Loucy (cell line): ENCODE data around the gene LGR5.

Source experiments
- H2AFZ ChIP-seq: fragments of 200-600 bp; sonication (generic); 2 replicates; pipeline ENCODE4 v1.6.0; 2016; ENCODE audit warnings: antibody characterized with exemption, mild to moderate bottlenecking, low read length, moderate library complexity
- H3F3A ChIP-seq: fragments of 200-600 bp; 2 replicates; pipeline ENCODE4 v1.6.0; 2016; ENCODE audit warnings: antibody characterized with exemption, low read depth, mild to moderate bottlenecking
- H3K27me3 ChIP-seq: fragments of 200-600 bp; sonication (generic); 2 replicates; pipeline ENCODE4 v1.6.1; 2014; ENCODE audit warnings: low read length, mild to moderate bottlenecking; ENCODE audit not compliant: insufficient read depth, poor library complexity, severe bottlenecking
- H3K36me3 ChIP-seq: fragments of 200-600 bp; sonication (generic); 2 replicates; pipeline ENCODE4 v1.6.1; 2016; ENCODE audit warnings: low read length; ENCODE audit not compliant: insufficient read depth
- H3K4me1 ChIP-seq: fragments of 200-600 bp; sonication (generic); 2 replicates; pipeline ENCODE4 v1.5.1; 2014; ENCODE audit warnings: low read length, mild to moderate bottlenecking; ENCODE audit not compliant: insufficient read depth, poor library complexity, severe bottlenecking
- H3K4me2 ChIP-seq: fragments of 200-600 bp; sonication (generic); 2 replicates; pipeline ENCODE4 v1.6.0; 2014; ENCODE audit warnings: antibody characterized with exemption, low read length, low read depth, mild to moderate bottlenecking; ENCODE audit not compliant: poor library complexity, severe bottlenecking
- H3K4me3 ChIP-seq: fragments of 200-600 bp; sonication (generic); 2 replicates; pipeline ENCODE4 v1.5.1; 2014; ENCODE audit warnings: low read length, mild to moderate bottlenecking, mixed read lengths; ENCODE audit not compliant: poor library complexity, severe bottlenecking
- H3K79me2 ChIP-seq: fragments of 200-600 bp; sonication (generic); 2 replicates; pipeline ENCODE4 v1.6.1; 2014; ENCODE audit warnings: low read length; ENCODE audit not compliant: insufficient read depth
- H3K9ac ChIP-seq: fragments of 200-600 bp; sonication (generic); 2 replicates; pipeline ENCODE4 v1.6.0; 2014; ENCODE audit warnings: mild to moderate bottlenecking, low read depth, low read length, moderate library complexity; ENCODE audit not compliant: poor library complexity, severe bottlenecking
- H3K9me2 ChIP-seq: fragments of 200-600 bp; sonication (generic); replicated peaks from 2 replicates; pipeline ENCODE4 v1.6.1; 2016; ENCODE audit warnings: low read depth, low read length, mixed read lengths
- H3K9me3 ChIP-seq: fragments of 200-600 bp; sonication (generic); 2 replicates; pipeline ENCODE4 v1.6.1; 2014; ENCODE audit warnings: mild to moderate bottlenecking, antibody characterized with exemption, low read length, low read depth; ENCODE audit not compliant: insufficient read depth
- H4K20me1 ChIP-seq: fragments of 200-600 bp; sonication (generic); 2 replicates; pipeline ENCODE4 v1.6.0; 2014; ENCODE audit warnings: antibody characterized with exemption, low read length, mild to moderate bottlenecking; ENCODE audit not compliant: insufficient read depth, poor library complexity, severe bottlenecking
- EZH2phosphoT487 ChIP-seq: fragments of 200-600 bp; IDR thresholded peaks from 2 replicates; pipeline ENCODE4 v1.6.1; 2018; ENCODE audit warnings: antibody characterized with exemption, mild to moderate bottlenecking, moderate library complexity, borderline replicate concordance
- TF ChIP-seq, protein P1 (sequence below): fragments of 200-600 bp; sonication (generic); conservative IDR thresholded peaks from 2 replicates; pipeline ENCODE4 v1.5.1; 2014; ENCODE audit warnings: mild to moderate bottlenecking, antibody characterized with exemption, low read length

The LGR5 gene, protein sequence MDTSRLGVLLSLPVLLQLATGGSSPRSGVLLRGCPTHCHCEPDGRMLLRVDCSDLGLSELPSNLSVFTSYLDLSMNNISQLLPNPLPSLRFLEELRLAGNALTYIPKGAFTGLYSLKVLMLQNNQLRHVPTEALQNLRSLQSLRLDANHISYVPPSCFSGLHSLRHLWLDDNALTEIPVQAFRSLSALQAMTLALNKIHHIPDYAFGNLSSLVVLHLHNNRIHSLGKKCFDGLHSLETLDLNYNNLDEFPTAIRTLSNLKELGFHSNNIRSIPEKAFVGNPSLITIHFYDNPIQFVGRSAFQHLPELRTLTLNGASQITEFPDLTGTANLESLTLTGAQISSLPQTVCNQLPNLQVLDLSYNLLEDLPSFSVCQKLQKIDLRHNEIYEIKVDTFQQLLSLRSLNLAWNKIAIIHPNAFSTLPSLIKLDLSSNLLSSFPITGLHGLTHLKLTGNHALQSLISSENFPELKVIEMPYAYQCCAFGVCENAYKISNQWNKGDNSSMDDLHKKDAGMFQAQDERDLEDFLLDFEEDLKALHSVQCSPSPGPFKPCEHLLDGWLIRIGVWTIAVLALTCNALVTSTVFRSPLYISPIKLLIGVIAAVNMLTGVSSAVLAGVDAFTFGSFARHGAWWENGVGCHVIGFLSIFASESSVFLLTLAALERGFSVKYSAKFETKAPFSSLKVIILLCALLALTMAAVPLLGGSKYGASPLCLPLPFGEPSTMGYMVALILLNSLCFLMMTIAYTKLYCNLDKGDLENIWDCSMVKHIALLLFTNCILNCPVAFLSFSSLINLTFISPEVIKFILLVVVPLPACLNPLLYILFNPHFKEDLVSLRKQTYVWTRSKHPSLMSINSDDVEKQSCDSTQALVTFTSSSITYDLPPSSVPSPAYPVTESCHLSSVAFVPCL

DNA sequence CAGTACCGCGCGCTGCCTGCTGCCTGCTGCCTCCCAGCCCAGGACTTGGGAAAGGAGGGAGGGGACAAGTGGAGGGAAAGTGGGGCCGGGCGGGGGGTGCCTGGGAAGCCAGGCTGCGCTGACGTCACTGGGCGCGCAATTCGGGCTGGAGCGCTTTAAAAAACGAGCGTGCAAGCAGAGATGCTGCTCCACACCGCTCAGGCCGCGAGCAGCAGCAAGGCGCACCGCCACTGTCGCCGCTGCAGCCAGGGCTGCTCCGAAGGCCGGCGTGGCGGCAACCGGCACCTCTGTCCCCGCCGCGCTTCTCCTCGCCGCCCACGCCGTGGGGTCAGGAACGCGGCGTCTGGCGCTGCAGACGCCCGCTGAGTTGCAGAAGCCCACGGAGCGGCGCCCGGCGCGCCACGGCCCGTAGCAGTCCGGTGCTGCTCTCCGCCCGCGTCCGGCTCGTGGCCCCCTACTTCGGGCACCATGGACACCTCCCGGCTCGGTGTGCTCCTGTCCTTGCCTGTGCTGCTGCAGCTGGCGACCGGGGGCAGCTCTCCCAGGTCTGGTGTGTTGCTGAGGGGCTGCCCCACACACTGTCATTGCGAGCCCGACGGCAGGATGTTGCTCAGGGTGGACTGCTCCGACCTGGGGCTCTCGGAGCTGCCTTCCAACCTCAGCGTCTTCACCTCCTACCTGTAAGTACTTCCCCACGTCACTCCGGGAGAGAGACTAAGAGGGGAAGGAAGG lies at the start of gene LGR5:
TSS of gene LGR5 (plus strand) at position 186 of the 732 bp plus-strand sequence. CDS start at position 469, 283 bp downstream.
- H4K20me1 ChIP-seq: no peaks in the 10 kb centered on the region
- no peaks in the 10 kb centered on the region for H3K9me2 ChIP-seq
- H3K4me2 ChIP-seq: no peak within 1 kb of the TSS
- H3K36me3 ChIP-seq: no peaks in the 10 kb centered on the region
- H2AFZ ChIP-seq: no peak within 1 kb of the TSS
- no peak within 1 kb of the TSS for H3K4me3 ChIP-seq
- H3K9ac ChIP-seq: no peak within 1 kb of the TSS
- TF ChIP-seq, protein P1, sequence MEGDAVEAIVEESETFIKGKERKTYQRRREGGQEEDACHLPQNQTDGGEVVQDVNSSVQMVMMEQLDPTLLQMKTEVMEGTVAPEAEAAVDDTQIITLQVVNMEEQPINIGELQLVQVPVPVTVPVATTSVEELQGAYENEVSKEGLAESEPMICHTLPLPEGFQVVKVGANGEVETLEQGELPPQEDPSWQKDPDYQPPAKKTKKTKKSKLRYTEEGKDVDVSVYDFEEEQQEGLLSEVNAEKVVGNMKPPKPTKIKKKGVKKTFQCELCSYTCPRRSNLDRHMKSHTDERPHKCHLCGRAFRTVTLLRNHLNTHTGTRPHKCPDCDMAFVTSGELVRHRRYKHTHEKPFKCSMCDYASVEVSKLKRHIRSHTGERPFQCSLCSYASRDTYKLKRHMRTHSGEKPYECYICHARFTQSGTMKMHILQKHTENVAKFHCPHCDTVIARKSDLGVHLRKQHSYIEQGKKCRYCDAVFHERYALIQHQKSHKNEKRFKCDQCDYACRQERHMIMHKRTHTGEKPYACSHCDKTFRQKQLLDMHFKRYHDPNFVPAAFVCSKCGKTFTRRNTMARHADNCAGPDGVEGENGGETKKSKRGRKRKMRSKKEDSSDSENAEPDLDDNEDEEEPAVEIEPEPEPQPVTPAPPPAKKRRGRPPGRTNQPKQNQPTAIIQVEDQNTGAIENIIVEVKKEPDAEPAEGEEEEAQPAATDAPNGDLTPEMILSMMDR: no peak
- TF ChIP-seq EZH2phosphoT487: no peak
- no peaks in the 10 kb centered on the region for H3F3A ChIP-seq
- no peaks in the 10 kb centered on the region for H3K27me3 ChIP-seq
- H3K9me3 ChIP-seq: peaks cover 21% of the 10 kb centered on the region; the same call in 1 of the 2 replicates
- H3K4me1 ChIP-seq: no peaks in the 10 kb centered on the region
- H3K79me2 ChIP-seq: no peaks in the 10 kb centered on the region

DNA sequence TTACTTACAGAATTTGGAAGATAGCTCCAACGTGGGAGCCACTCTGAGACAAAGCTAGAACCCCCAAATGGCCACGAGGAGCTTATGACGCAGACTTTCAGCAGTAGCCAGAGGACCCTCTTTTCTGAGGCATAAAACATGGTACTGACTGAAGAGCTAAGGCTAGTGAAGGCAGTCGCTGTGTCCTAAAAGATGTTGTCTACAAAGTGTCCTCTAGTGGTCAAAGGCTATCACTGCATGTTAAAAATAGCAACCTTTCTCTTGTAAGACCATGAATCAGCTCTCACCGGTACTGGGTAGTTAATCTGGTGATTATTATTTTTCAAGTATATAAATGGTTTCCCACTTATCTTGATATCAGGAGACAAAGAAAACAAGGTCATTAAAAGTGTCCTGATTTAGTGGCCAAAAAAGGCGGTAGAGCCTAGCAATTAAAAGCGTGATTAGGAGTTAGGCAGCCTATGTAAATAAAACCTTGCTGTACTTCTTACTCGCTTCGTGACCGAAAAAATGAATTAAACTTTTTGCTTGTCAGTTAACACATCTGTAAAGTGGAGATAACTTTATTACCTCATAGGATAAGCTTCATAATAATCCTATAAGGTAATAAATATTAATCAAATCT lies 47.0 kb upstream of the LGR5 start:
- Histone ChIP-seq H3K4me2 (no peak overlapping the region), H2AFZ (no peak overlapping the region; the same call in 1 of the 2 replicates), H4K20me1 (no peaks in the 10 kb centered on the region)

More for the DNA sequence above, 47.0 kb upstream of the LGR5 start:
- no peaks in the 10 kb centered on the region for H3K9me2 ChIP-seq
- H3K79me2 ChIP-seq: no peaks in the 10 kb centered on the region
- no peaks in the 10 kb centered on the region for H3K27me3 ChIP-seq
- peaks cover 7% of the 10 kb centered on the region for H3K4me1 ChIP-seq
- no peak for TF ChIP-seq EZH2phosphoT487
- TF ChIP-seq, protein P1: peak; percentile 91
- H3K9ac ChIP-seq: no peak overlapping the region
- H3K36me3 ChIP-seq: no peaks in the 10 kb centered on the region
- H3K9me3 ChIP-seq: no peaks in the 10 kb centered on the region
- H3F3A ChIP-seq: no peaks in the 10 kb centered on the region
- no peak overlapping the region for H3K4me3 ChIP-seq
